Activated CD4-positive, alpha-beta T cell treated with anti-CD3 and anti-CD28 coated beads, Interleukin-2, amount 50 U/mL, for 16 hours (primary cell): Measurements from ENCODE around the gene GPC5.

Experiments
- DNase-seq: peaks from one replicate; pipeline ENCODE4 v3.0.0-alpha.2; 2020

Gene GPC5

GRCh38 chr13:91598655-91599054 is 200.2 kb downstream of the GPC5 start:
- DNase-seq = no peak

GRCh38 chr13:91601273-91601672 is 202.9 kb downstream of the GPC5 start:
- no peak for DNase-seq

- no peak for DNase-seq
These were observed 203.4 kb downstream of the GPC5 start for GRCh38 chr13:91601807-91602206.

- DNase-seq = no peak
These were observed 210.9 kb downstream of the GPC5 start for GRCh38 chr13:91609353-91609752.

GRCh38 chr13:91618315-91618714 is 219.9 kb downstream of the GPC5 start:
- no peak for DNase-seq

- no peak for DNase-seq
These were observed 222.3 kb downstream of the GPC5 start for GRCh38 chr13:91620670-91621141.

- DNase-seq = no peak
These were observed 222.7 kb downstream of the GPC5 start for GRCh38 chr13:91621161-91621560.

GRCh38 chr13:91621963-91622362 is 223.5 kb downstream of the GPC5 start:
- no peak for DNase-seq

GRCh38 chr13:91622778-91623550 is 224.5 kb downstream of the GPC5 start:
- DNase-seq = no peak

- DNase-seq = no peak
These were observed 229.7 kb downstream of the GPC5 start for GRCh38 chr13:91627952-91628739.

GRCh38 chr13:91630946-91631345 is 232.5 kb downstream of the GPC5 start:
- DNase-seq = no peak

- no peak for DNase-seq
These were observed 233.7 kb downstream of the GPC5 start for GRCh38 chr13:91632086-91632485.

GRCh38 chr13:91639330-91639729 is 240.9 kb downstream of the GPC5 start:
- no peak for DNase-seq

- DNase-seq = no peak
These were observed 245.0 kb downstream of the GPC5 start for GRCh38 chr13:91643394-91643793.

- DNase-seq = no peak
These were observed 246.4 kb downstream of the GPC5 start for GRCh38 chr13:91644806-91645205.

GRCh38 chr13:91647361-91647990 is 249.1 kb downstream of the GPC5 start:
- DNase-seq = no peak

- no peak for DNase-seq
These were observed 249.6 kb downstream of the GPC5 start for GRCh38 chr13:91648012-91648411.

GRCh38 chr13:91649456-91649855 is 251.0 kb downstream of the GPC5 start:
- DNase-seq = no peak

- no peak for DNase-seq
These were observed 254.2 kb downstream of the GPC5 start for GRCh38 chr13:91652404-91653301.

- DNase-seq = no peak
These were observed 257.3 kb downstream of the GPC5 start for GRCh38 chr13:91655731-91656130.

- DNase-seq = no peak
These were observed 258.9 kb downstream of the GPC5 start for GRCh38 chr13:91657283-91657682.

GRCh38 chr13:91659256-91660075 is 261.0 kb downstream of the GPC5 start:
- DNase-seq = no peak
